NCI-H345 (cell line): ENCODE measurements around the gene PRDM7.
"Not testable (repeated sequence)": the region's sequence is repeated elsewhere in the genome, so short reads cannot be mapped to it uniquely, and the experiment has no call there.

Experiments used
- DNase-seq: peaks from one replicate; lab custom pipeline; 2025; lab: John Stamatoyannopoulos, UW

Gene PRDM7

GRCh38 chr16:90012991-90013745, 64.0 kb downstream of the PRDM7 start:
- no peak for DNase-seq

GRCh38 chr16:90011908-90012501, 65.1 kb downstream of the PRDM7 start:
- no peak for DNase-seq

- DNase-seq: no peak
Observed at GRCh38 chr16:90011508-90011819, 65.7 kb downstream of the PRDM7 start.

- no peak for DNase-seq
Observed at GRCh38 chr16:90010676-90011507, 66.2 kb downstream of the PRDM7 start.

- DNase-seq: no peak
Observed at GRCh38 chr16:90009172-90009899, 67.8 kb downstream of the PRDM7 start.

- DNase-seq: no peak
Observed at GRCh38 chr16:90008708-90009145, 68.4 kb downstream of the PRDM7 start.

- DNase-seq: not testable (repeated sequence)
Observed at GRCh38 chr16:90007635-90008234, 69.4 kb downstream of the PRDM7 start.

GRCh38 chr16:90007015-90007414, 70.1 kb downstream of the PRDM7 start:
- no peak for DNase-seq
